Stimulated activated CD8-positive, alpha-beta memory T cell treated with anti-CD3 and anti-CD28 coated beads, Interleukin-4, amount 100 ng/mL, for 24 hours (primary cell): ENCODE results near the gene TXNRD1.
"Not testable (repeated sequence)": the region's sequence is repeated elsewhere in the genome, so short reads cannot be mapped to it uniquely, and the experiment has no call there.

Source experiments
- DNase-seq: peaks from one replicate; pipeline ENCODE4 v3.0.0-alpha.2; 2020; ENCODE audit warnings: low read depth

Gene TXNRD1

DNA sequence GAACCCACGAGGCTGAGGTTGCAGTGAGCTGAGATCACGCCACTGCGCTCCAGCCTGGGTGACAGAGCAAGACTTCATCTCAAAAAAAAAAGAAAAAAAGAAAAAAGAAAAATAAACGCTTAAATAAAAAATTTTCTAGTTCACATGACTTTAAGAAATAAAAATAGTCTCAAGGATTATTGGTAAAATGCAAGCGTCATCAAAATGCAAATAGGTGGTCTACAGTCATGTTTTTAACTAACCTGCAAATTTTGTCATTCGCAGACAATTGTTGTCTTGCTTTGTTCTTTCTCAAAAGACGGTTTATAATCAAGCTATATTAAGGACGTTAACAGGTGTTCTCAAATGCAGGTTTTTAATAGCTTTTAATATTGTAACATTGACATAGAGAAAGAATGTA is 22.4 kb downstream of the TXNRD1 start:
- DNase-seq = no peak

DNA sequence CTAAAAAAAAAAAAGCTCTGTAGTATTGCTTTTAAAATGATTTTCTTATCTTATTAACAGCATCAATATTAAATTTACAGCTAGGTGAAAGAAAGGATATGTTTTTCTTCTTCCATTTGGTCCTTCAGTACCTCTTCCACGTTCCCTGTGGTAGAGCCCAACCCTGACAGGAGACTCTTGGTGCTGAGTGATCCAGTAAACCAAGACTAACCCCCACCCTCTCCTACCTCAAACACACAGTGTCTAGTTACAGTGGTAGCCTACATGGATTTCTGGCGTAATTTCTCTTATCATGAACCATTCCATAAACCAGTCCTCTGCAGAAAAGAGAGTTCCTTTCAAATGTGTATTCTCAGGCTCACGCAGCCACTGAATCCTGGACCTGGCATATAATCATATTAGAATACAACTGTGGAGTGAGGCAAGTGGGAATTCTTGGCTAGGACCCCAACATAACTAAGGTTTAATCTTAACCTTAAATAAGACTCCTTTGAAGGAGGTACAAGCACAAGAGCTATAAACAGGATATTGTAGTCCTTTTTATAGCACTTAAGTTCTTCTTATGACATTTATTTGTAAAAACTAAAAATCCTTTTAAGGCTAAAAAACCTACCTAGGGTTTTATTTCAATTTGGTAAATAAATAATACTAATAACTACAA is 27.1 kb downstream of the TXNRD1 start:
- no peak for DNase-seq

DNA sequence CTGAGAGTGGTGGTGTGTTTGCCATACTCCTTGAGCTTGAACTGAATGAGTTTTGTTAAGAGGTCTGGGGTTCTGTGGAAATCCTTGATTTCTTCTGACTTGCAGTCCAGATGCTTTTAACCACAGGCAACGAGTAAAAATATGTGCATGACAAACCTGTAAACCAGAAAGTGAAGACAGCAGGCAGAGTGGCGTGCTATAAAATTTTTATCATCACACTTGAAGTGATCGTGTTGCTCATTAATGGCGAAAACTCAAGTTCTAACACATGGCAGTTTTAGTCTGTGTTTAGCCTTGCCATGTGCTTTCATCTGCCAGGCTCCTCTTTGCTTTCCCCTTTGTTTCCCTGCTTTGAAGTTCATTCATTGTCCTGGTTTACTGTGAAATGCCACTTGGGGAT is 28.0 kb downstream of the TXNRD1 start:
- DNase-seq = no peak

DNA sequence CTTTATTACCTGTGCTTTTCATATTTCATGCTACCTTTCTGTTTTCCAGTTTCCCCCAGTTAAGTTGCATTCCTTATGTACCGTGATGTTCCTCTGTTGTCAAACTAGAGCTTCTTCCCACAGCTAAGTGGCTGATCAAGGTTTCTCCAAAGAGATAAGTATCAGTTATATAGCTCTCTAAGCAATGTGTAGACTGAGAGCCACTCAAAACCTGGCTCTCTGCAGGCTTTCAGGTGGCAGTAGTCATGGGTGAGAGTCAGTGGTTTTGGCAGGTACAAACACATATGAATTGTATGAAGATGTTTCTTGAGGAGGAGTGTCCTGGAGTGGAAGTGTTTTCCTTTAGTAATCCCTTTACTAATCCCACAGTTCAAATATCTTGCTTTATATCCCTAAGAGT is 28.4 kb downstream of the TXNRD1 start:
- DNase-seq = no peak

DNA sequence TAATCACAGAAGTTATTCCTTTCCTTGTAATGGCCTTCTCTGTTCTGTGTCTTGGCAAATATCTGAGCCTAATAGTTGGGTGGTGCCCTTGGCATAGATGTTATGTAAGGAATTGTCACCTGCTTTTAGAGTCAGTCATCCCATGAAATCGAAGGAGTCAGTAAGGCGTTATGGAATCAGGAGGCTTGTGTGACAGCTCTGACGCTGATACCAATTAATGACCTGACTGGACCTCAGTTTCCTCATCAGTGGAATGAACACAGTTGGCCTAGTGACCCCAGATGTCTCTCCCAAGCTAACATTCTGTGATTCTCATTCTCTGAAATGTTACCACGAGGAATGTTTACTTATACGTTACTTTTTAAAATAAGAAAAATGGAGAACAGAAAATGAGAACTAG is 32.1 kb downstream of the TXNRD1 start:
- DNase-seq = no peak

DNA sequence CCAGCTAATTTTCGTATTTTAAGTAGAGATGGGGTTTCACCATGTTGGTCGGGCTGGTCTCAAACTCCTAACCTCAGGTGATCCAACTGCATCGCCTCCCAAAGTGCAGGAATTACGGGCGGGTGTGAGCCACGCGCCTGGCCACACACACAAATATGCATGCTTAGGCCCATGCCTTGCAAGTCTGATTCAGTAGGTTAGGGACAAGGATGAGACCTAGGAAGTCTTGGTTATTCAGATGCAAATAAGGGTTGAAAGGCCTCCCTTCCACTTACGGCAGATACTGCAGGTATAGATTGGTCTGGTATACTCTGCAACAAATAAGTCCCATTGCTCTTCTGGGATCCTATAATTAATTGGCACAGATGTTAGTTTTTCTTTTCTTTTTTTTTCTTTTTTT is 32.9 kb downstream of the TXNRD1 start:
- DNase-seq = no peak

DNA sequence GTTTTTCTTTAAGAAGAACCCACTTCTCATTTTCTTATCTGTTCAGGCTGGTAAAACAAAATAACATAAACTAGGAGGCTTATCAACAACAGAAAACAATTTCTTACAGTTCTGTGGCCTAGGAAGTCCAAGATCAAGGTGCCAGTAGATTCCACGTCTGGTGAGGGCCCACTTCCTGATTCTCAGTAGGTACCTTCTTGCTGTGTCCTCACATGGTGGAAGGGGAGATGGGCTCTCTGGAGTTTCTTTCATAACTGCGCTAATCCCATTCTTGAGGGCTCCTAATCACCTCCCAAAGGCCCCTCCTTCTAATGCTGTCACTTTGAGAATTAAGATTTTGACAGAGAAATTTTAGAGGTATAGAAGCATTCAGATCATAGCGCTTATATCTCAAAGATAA is 33.4 kb downstream of the TXNRD1 start:
- DNase-seq = no peak

DNA sequence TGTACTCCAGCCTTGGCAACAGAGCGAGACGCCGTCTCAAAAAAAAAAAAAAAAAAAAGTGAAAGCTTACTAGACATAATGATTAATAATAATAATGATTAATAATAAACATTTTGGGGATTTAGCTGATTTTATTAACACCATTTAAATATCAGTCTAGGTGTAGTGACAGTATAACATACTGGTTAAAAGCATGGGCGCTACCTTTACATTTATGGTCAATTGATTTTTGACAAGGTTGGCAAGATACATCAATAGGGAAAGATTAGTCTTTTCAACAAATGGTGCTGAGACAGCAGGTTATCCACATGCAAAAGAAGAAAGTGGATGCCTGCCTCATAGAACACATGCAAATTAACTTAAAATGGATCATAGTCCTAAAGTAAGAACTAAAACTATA is 34.3 kb downstream of the TXNRD1 start:
- DNase-seq = no peak

DNA sequence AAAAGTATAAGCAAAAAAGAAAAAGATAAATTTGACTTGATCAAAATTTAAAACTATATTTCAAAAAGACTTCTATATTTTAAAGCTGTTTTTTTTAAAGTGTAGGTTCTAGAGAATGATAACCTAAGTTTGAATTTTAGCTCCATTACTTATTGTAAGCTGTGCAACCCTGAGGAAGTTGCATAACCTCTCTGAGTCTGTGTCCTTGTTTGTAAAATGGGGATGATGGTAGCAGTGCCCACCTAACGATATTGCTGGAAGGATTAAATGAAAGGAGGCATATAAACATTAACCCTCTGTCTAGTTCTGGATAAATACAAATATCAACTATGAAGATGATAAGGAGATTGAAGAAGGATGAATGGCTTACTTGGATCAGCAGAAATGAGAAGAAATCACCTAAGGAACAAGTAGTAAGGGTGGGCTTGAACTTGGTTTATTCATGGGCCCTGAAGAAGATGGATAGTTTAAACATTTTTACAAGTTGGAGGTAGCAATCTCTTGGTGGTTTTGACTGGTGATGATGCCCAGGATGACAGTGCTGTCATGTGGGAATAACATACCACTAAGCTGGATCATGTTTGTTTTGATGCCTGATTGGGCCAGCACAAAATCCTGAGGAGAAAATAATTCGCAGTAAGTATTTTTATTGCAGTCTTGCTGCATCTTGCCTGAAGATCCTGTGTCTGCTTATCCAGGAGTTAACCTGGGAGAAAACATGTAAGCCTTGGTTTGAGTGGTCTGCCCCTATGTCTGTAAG is 35.0 kb downstream of the TXNRD1 start:
- no peak for DNase-seq

DNA sequence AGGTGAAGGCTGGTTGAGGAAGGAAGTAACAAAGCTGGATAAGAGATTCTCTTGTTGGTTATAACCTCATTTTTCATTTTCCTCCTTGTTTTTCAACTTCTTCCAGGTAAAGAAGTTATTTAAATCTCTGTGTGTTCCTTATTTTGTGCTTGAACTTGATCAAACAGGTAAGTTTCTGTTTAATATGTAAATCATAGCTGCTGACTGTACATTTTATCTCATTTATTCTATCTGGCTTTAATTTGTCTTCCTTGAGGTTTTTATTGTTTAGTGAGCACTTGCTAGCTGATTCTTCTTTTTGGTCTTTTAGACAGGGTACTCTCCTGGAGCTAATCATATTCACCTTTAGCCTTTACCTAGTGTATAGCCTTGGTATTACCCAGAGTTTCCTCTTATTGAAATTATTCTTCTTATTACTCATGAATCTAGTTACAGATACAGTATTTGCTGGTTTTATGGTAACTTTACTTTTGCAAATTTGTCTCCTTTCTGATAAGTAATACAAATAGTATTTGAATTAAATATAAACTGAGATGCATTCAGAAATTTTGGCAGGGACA is 42.4 kb downstream of the TXNRD1 start:
- no peak for DNase-seq

DNA sequence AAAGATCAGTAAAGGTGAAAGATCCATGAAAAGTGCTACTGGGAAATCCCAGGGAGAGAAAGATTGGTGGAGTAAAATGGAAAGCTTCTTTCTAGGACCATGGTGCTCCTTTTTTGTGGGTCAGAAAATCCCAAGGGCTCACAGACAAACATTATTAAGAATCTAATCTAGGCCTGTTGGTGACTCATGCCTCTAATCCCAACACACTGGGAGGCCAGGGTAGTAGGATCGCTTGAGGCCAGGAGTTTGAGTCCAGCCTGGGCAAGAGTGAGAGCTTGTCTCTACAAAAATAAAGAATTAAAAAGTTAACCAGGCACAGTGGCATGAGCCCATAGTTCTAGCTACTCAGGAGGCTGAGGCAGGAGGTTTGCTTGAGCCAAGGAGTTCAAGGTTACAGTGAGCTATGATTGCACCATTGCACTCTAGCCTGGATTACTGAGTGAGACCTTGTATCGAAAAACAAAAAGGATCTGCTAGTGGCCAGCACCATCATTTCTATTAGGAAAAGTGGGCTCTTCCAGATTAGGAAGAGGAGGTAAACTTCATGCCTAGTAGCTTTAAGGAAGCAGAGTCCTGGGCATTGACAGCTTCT is 43.0 kb downstream of the TXNRD1 start:
- DNase-seq = no peak

DNA sequence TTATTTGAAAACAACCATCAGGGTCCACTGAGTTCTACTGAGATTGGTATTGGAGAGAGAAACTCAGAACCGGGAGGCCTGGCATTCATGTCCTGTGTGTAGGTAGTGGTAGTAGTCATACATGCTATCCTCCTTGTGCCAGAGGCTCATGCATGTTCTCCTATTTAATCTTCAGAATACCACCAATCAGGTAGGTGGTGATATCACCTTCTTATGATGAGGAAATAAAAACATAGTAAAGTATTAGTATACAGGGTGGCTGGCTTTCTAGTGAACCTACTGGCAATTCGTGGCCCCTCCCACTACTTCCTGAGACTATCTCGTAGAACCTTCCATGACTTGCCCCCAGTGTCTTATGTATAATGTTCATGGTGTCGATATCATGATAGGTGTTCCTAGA is 47.4 kb downstream of the TXNRD1 start:
- no peak for DNase-seq

DNA sequence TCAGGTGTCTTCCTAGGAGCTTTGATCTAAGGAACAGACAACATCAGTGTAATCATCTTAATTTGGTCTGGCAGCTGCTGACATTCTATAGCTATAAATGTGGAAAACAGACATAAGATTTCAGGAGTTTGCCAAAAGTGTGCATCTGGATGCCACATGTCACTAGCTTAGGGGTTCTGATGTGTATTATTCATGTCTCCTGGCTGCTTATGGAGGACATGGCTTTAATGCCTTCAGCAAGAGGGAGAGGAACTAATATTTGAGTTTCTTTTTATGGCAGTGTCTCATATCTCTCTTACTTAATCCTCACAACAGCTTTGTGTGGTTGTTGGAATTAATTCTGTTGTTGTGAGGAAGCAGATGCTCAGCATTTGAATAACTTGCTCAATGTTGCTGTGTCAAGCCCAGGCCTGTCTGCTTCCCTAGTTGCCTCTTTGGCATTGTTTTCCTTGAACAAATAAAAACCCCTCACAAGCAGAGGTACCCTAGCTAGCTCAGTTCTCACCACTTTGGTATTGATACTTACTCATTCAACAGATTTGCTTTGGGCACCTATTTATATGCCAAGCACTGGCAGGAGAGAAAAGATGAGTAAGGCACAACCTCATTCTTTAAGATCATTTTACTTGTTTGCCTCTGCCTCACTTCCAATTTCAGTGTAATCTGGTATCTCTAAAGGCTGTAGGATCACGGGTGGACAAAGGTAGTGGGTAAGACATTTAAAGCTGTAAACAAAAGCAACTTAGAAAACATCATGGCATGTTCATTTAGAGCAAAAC is 48.2 kb downstream of the TXNRD1 start:
- DNase-seq = no peak

DNA sequence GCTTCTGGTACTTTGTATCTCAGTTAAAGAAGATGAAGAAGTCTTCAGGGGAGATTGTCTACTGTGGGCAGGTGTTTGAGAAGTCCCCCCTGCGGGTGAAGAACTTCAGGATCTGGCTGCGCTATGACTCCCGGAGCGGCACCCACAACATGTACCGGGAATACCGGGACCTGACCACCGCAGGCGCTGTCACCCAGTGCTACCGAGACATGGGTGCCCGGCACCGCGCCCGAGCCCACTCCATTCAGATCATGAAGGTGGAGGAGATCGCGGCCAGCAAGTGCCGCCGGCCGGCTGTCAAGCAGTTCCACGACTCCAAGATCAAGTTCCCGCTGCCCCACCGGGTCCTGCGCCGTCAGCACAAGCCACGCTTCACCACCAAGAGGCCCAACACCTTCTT is 49.9 kb downstream of the TXNRD1 start:
- not testable (repeated sequence) for DNase-seq

DNA sequence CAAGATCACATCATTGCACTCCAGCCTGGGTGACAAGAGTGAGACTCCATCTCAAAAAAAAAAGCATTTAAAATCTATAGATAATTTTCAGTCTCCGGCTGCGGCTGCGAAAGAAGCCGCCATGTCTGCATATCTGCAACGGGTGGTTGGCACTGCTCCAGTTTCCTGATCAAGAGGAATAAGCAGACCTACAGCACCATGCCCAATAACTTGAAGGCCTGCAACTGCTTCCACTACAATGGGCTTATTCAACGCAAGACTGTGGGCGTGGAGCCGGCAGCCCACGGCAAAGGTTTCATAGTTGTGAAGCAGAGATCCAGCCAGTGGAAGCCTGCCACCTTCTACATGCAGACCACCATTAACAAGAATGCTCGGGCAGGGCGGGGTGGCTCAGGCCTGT is 57.4 kb downstream of the TXNRD1 start:
- no peak for DNase-seq

DNA sequence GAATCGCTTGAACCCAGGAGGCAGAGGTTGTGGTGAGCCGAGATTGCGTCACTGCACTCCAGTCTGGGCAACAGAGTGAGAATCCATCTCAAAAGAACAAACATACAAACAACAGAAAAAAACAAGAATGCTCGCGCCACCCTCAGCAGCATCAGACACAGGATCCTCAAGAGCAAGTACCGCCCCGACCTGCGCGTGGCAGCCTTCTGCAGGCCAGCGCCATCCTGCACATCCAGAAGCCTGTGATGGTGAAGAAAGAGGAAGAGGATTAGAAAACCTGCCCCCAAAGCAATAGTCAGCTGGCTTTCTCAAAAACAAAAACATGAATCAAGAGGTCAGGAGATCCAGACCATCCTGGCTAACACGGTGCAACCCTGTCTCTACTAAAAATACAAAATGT is 57.9 kb downstream of the TXNRD1 start:
- DNase-seq = no peak

DNA sequence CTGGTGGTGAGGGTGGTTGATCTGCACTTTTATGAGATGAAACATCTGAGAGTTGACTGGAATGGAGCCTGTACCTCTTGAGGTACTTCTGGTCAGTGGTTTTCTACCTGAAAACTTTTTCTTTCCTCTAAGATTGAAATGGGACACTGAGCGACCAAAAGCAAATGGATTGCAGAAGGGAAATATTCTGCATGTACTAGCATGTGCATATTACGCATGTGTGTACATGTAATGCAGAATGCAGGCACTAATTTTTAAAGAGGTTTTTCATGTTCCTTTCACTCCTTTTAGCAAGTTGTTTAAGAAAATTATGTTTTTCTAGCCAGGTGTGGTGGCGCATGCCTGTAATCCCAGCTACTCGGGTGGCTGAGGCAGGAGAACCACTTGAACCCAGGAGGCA is 59.2 kb downstream of the TXNRD1 start:
- DNase-seq = no peak

DNA sequence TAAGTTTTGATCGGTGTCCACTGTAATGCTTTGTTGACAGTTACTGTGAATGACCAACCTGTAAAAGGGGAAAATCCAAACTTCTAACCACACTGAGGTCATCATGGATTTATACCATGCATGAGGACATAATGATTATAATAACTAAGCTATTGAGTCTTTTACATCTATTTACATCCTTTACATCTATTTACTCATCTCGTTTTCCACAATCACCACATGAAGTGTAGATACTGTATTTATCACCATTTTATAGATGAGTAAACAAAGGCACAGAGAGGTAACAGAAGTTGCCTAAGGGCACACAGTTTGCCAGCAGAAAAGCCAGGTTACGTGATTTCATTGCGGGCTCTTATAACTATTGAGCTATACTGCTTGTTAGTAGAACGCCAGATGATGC is 60.1 kb downstream of the TXNRD1 start:
- DNase-seq = no peak

DNA sequence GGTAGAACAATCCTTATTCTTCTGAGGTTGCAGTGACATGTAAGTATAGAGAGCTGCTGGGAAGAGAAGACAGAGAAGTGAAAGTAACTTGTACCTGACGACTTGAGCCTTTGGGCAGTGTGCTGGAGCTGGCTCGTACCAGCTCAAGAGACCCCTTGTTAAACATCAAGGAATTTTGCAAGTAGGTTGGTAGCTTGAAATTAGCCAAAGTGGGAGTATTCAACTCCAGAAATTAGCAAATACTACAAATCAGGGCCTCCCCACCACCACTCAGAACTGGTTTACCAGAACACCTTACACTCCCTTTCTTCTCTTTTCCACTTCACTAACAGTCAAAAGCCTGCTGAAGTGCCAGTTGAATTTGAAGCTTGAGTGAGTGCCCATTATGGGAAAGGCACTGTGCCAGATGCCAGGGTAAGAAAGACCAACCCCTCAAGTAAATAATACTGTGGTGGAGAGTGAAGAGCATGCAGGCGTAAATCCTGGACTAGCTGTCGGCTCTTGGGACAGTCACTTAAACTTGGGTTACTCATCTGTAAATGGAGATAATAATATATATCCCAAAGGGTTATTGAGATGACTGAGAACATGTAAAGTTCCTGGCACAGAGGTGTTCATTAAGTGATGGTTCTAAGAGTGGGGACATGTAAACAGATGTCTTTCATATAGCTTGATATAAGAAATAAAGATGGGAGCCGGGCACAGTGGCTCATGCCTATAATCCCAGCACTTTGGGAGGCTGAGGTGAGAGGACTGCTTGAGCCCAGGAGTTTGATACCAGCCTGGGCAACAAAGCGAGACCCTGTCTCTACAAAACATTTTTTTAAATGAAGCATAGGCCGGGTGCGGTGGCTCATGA is 60.9 kb downstream of the TXNRD1 start:
- DNase-seq = no peak

DNA sequence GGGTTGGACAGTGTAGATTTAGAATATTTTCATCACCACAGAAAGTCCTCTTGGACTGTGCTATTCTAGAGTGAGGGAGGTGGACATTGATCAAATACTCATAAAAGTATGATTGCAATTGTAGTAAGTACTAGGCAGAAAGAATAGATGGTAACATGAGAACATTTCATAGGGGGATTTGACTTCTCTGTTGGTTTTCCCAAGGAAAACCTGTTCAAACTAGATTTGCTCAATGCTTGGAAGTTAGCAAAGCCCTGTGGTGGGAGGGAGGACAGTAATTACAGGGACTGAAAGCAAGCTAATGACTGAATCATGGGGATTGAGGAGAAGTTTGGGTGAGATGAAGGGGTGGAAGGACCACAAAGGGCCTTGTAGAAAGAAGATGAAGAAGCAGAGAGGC is 63.6 kb downstream of the TXNRD1 start:
- no peak for DNase-seq

DNA sequence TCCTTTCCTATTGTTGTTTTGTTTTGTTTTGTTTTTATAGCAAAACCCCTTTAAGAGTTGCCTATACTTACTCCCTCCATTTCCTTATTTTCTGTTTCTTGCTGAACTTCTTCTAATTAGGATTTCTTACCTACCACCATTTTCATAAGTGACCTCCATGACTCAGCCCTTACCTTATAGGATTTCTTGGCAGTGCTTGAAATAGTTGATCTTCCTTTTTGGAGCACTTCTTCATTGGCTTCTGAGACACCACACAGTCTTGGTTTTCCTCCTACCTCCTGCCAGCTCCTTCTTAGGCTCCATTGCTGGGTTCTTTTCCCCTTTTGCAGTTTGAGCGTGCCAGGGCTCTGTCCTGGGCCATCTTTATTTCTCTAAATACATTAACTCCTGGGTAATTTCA is 64.5 kb downstream of the TXNRD1 start:
- DNase-seq = no peak
